Esophagus muscularis mucosa (tissue), 3 donors: Measurements from ENCODE around the gene SHF.

Source experiments
- CTCF ChIP-seq, 3 experiments: fragments of 200-600 bp in 2 of 3; fragments of 450-650 bp in 1 of 3; sonication (generic) in 2 of 3; IDR thresholded peaks; one replicate each; pipeline ENCODE4 v1.5.1; 2017 to 2019; ENCODE audit warnings: antibody characterized with exemption in 3 of 3, mild to moderate bottlenecking in 2 of 3, moderate library complexity in 1 of 3
- POLR2A ChIP-seq: fragments of 450-650 bp; IDR thresholded peaks from one replicate; pipeline ENCODE4 v1.6.1; 2017; ENCODE audit warnings: antibody characterized with exemption, moderate library complexity, mild to moderate bottlenecking, low read depth

GRCh38 chr15:45167631-45168205 lies 20.0 kb downstream of the SHF start:
- TF ChIP-seq POLR2A (no peak), CTCF (IDR thresholded peaks at IDR 0.05) (no peak)
